H1 (cell line): ENCODE measurements around the gene FGF2. TPM values are rescaled to one million over a fixed set of nuclear protein-coding genes. Genes with fewer than 3 reads are reported as not detected.

ENCODE experiments used
- CTCF ChIA-PET: fragments of 300-600 bp; sonication (Branson Sonifier 250); formaldehyde crosslinking; loops from one replicate; lab custom pipeline; 2021; ENCODE audit not compliant: partially characterized antibody; lab: Charles Lee
- POLR2A ChIA-PET: fragments of 300-600 bp; sonication (Branson Sonifier 250); formaldehyde crosslinking; loops from one replicate; lab custom pipeline; 2021; ENCODE audit warnings: inconsistent platforms; ENCODE audit not compliant: partially characterized antibody; lab: Charles Lee
- DNase-seq, 2 experiments: peaks; one replicate each; pipeline versions ENCODE4 v3.0.0 to v3.0.0-alpha.2; 2010 to 2022; ENCODE audit warnings: low spot score in 2 of 2, low read depth in 1 of 2, mixed read lengths in 1 of 2
- FAIRE-seq: peaks from 2 replicates; lab custom pipeline; 2011; peaks lifted over from hg19 to GRCh38; lab: Jason Lieb, UNC
- H2AFZ ChIP-seq: 2 replicates; pipeline ENCODE4 v1.8.1; 2012; ENCODE audit warnings: low read length, inconsistent platforms
- H2AK5ac ChIP-seq: 2 replicates; pipeline ENCODE4 v1.6.1; 2013; ENCODE audit warnings: low read depth, low read length
- H2BK120ac ChIP-seq: replicated peaks from 2 replicates; pipeline ENCODE3; 2013; ENCODE audit warnings: low read depth, low read length, inconsistent platforms
- H2BK12ac ChIP-seq: 2 replicates; pipeline ENCODE4 v1.6.1; 2013; ENCODE audit warnings: low read depth, low read length
- H2BK15ac ChIP-seq: 2 replicates; pipeline ENCODE4 v1.6.1; 2013; ENCODE audit warnings: low read length
- H2BK20ac ChIP-seq: 2 replicates; pipeline ENCODE4 v1.6.1; 2013; ENCODE audit warnings: low read length
- H2BK5ac ChIP-seq: 2 replicates; pipeline ENCODE4 v1.6.1; 2013; ENCODE audit warnings: low read depth, low read length
- H3K14ac ChIP-seq: 2 replicates; pipeline ENCODE4 v1.6.1; 2013; ENCODE audit warnings: inconsistent platforms; ENCODE audit not compliant: insufficient read length
- H3K18ac ChIP-seq: 2 replicates; pipeline ENCODE4 v1.6.1; 2013; ENCODE audit warnings: low read length; ENCODE audit errors: extremely low read depth
- H3K23ac ChIP-seq: 2 replicates; pipeline ENCODE4 v1.6.1; 2013; ENCODE audit warnings: inconsistent platforms; ENCODE audit not compliant: insufficient read length
- H3K23me2 ChIP-seq: 2 replicates; pipeline ENCODE4 v1.6.1; 2013; ENCODE audit warnings: low read depth, low read length
- H3K27ac ChIP-seq: 2 replicates; pipeline ENCODE4 v1.6.1; 2011; ENCODE audit warnings: low read depth, low read length, inconsistent platforms
- H3K27me3 ChIP-seq, 4 experiments: replicated peaks in 1 of 4; 1 replicate in 1 of 4; 2 replicates in 3 of 4; pipeline versions ENCODE4 v1.6.1 to v1.8.1; 2011 to 2013; ENCODE audit warnings: low read length in 3 of 4, mild to moderate bottlenecking in 3 of 4, inconsistent platforms in 2 of 4, mixed read lengths in 2 of 4, moderate library complexity in 1 of 4; ENCODE audit not compliant: control insufficient read depth in 3 of 4, insufficient read depth in 3 of 4; ENCODE audit errors: extremely low read depth in 1 of 4
- H3K36me3 ChIP-seq, 4 experiments: 2 replicates each; pipeline versions ENCODE4 v1.6.1 to v1.8.1; 2011 to 2013; ENCODE audit warnings: mild to moderate bottlenecking in 4 of 4, low read length in 3 of 4, moderate library complexity in 2 of 4, control low read depth in 1 of 4, inconsistent platforms in 1 of 4; ENCODE audit not compliant: insufficient read depth in 4 of 4, control insufficient read depth in 2 of 4
- H3K4ac ChIP-seq: replicated peaks from 2 replicates; pipeline ENCODE3; 2013; ENCODE audit warnings: low read length, low read depth, mixed read lengths, inconsistent platforms; ENCODE audit not compliant: insufficient read length
- H3K4me1 ChIP-seq, 4 experiments: replicated peaks in 1 of 4; 1 replicate in 1 of 4; 2 replicates in 3 of 4; pipeline versions ENCODE4 v1.6.1 to v1.8.1; 2011 to 2013; ENCODE audit warnings: low read length in 3 of 4, inconsistent platforms in 2 of 4, mixed read lengths in 1 of 4; ENCODE audit not compliant: insufficient read depth in 4 of 4, control insufficient read depth in 3 of 4
- H3K4me2 ChIP-seq, 2 experiments: 2 replicates each; pipeline versions ENCODE4 v1.6.1 to v1.8.1; 2011 to 2013; ENCODE audit warnings: low read depth in 2 of 2, low read length in 2 of 2, control low read depth in 1 of 2, inconsistent platforms in 1 of 2, mild to moderate bottlenecking in 1 of 2; ENCODE audit not compliant: insufficient read depth in 1 of 2
- H3K4me3 ChIP-seq, 4 experiments: fragments of 200-600, 300-600 bp in 1 of 4; sonication (generic), shearing (Covaris generic), sonication (Bioruptor Twin) in 1 of 4; 2 replicates each; pipeline versions ENCODE4 v1.5.1 to v1.8.1; 2011 to 2016; ENCODE audit warnings: low read length in 4 of 4, low read depth in 3 of 4, control low read depth in 2 of 4, inconsistent platforms in 2 of 4, mild to moderate bottlenecking in 2 of 4, mixed read lengths in 1 of 4, moderate library complexity in 1 of 4; ENCODE audit not compliant: insufficient read depth in 2 of 4; ENCODE audit errors: extremely low read depth in 1 of 4
- H3K56ac ChIP-seq: replicated peaks from 2 replicates; pipeline ENCODE3; 2013; ENCODE audit warnings: low read depth, mild to moderate bottlenecking, mixed read lengths, low read length, inconsistent platforms; ENCODE audit not compliant: insufficient read length
- H3K79me1 ChIP-seq: 2 replicates; pipeline ENCODE4 v1.6.1; 2013; ENCODE audit warnings: low read depth, low read length, control low read depth
- H3K79me2 ChIP-seq, 2 experiments: 2 replicates each; pipeline versions ENCODE4 v1.6.1 to v1.8.1; 2012 to 2013; ENCODE audit warnings: low read length in 2 of 2, mild to moderate bottlenecking in 2 of 2, inconsistent platforms in 1 of 2; ENCODE audit not compliant: insufficient read depth in 2 of 2, control insufficient read depth in 1 of 2
- H3K9ac ChIP-seq, 4 experiments: replicated peaks in 1 of 4; 1 replicate in 1 of 4; 2 replicates in 3 of 4; pipeline versions ENCODE4 v1.6.1 to v1.8.1; 2011 to 2013; ENCODE audit warnings: low read depth in 3 of 4, low read length in 3 of 4, control low read depth in 2 of 4, mild to moderate bottlenecking in 2 of 4, moderate library complexity in 2 of 4, inconsistent platforms in 1 of 4; ENCODE audit errors: extremely low read depth in 1 of 4
- H3K9me3 ChIP-seq, 2 experiments: 2 replicates each; pipeline versions ENCODE4 v1.6.1 to v1.8.1; 2012 to 2013; ENCODE audit warnings: mild to moderate bottlenecking in 2 of 2, moderate library complexity in 2 of 2, control low read depth in 1 of 2, inconsistent platforms in 1 of 2, low read depth in 1 of 2, low read length in 1 of 2, mixed read lengths in 1 of 2; ENCODE audit not compliant: insufficient read depth in 2 of 2
- H4K20me1 ChIP-seq, 2 experiments: replicated peaks in 1 of 2; 2 replicates each; pipeline versions ENCODE3 to v1.8.1; 2011 to 2013; ENCODE audit warnings: inconsistent platforms in 2 of 2, low read length in 2 of 2, mild to moderate bottlenecking in 1 of 2; ENCODE audit not compliant: insufficient read depth in 2 of 2, control insufficient read depth in 1 of 2
- H4K5ac ChIP-seq: 2 replicates; pipeline ENCODE4 v1.6.1; 2013; ENCODE audit warnings: low read length, low read depth, mixed read lengths, inconsistent platforms; ENCODE audit not compliant: insufficient read length
- H4K8ac ChIP-seq: 2 replicates; pipeline ENCODE4 v1.8.0; 2013; ENCODE audit warnings: mild to moderate bottlenecking, moderate library complexity, low read length, inconsistent platforms; ENCODE audit not compliant: insufficient read depth; ENCODE audit errors: extremely low read depth
- H4K91ac ChIP-seq: replicated peaks from 2 replicates; pipeline ENCODE3; 2013; ENCODE audit warnings: low read length, mixed read lengths, inconsistent platforms; ENCODE audit not compliant: insufficient read length
- CBX5 ChIP-seq: fragments of 300-800, 300-1000 bp; sonication (generic); IDR thresholded peaks from 2 replicates; pipeline ENCODE4 v1.7.1; 2016; ENCODE audit warnings: antibody characterized with exemption, low read length, low read depth
- CHD2 ChIP-seq: IDR thresholded peaks from 2 replicates; pipeline ENCODE4 v1.6.1; 2012; ENCODE audit warnings: low read length, improper control_type of control experiment
- EP300 ChIP-seq, 2 experiments: IDR thresholded peaks; 1 replicate in 1 of 2; 2 replicates in 1 of 2; pipeline ENCODE4 v1.6.1; 2011 to 2012; ENCODE audit warnings: low read depth in 2 of 2, low read length in 2 of 2, mild to moderate bottlenecking in 2 of 2, borderline replicate concordance in 1 of 2, inconsistent platforms in 1 of 2, moderate library complexity in 1 of 2
- GABPA ChIP-seq: IDR thresholded peaks from 2 replicates; pipeline ENCODE4 v1.6.1; 2011; ENCODE audit warnings: mild to moderate bottlenecking, low read length, moderate library complexity, borderline replicate concordance; ENCODE audit not compliant: insufficient read depth
- JUND ChIP-seq: IDR thresholded peaks from 2 replicates; pipeline ENCODE4 v1.6.1; 2011; ENCODE audit warnings: mild to moderate bottlenecking, improper control_type of control experiment, low read length
- RXRA ChIP-seq: IDR thresholded peaks from 2 replicates; pipeline ENCODE4 v1.6.1; 2011; ENCODE audit warnings: low read depth, mild to moderate bottlenecking, low read length, moderate library complexity; ENCODE audit not compliant: insufficient read depth
- SAP30 ChIP-seq: fragments of 300-600 bp; sonication (generic); IDR thresholded peaks from 2 replicates; pipeline ENCODE4 v1.7.1; 2012; ENCODE audit warnings: low read length, moderate library complexity, mild to moderate bottlenecking, inconsistent platforms; ENCODE audit not compliant: insufficient read depth, insufficient replicate concordance
- SIN3A ChIP-seq, 2 experiments: IDR thresholded peaks in 1 of 2; conservative IDR thresholded peaks in 1 of 2; 2 replicates each; pipeline ENCODE4 v1.6.1; 2011 to 2012; ENCODE audit warnings: low read length in 2 of 2, improper control_type of control experiment in 1 of 2, low read depth in 1 of 2, mild to moderate bottlenecking in 1 of 2
- SIRT6 ChIP-seq: IDR thresholded peaks from one replicate; pipeline ENCODE4 v1.7.1; 2012; ENCODE audit warnings: low read length, inconsistent platforms
- SRF ChIP-seq: IDR thresholded peaks from 2 replicates; pipeline ENCODE4 v1.6.1; 2011; ENCODE audit warnings: mild to moderate bottlenecking, low read depth, low read length, moderate library complexity
- TBP ChIP-seq: IDR thresholded peaks from 2 replicates; pipeline ENCODE4 v1.6.1; 2011; ENCODE audit warnings: low read depth, low read length, improper control_type of control experiment
- WGBS, 2 experiments: shearing (Covaris generic) in 1 of 2; methylation state at CpG; one replicate each; pipeline versions ENCODE4 v1.1.6 to v1.1.7; 2013 to 2015; ENCODE audit warnings: low lambda C conversion rate in 2 of 2, mixed read lengths in 2 of 2, inconsistent platforms in 1 of 2, low coverage in 1 of 2, missing lambda C conversion rate in 1 of 2; ENCODE audit not compliant: insufficient replicate concordance in 2 of 2, insufficient coverage in 1 of 2, insufficient read length in 1 of 2; ENCODE audit errors: extremely low coverage in 1 of 2, missing lambda C conversion rate in 1 of 2; 5-methylcytosine and 5-hydroxymethylcytosine counted together
- polyA plus RNA-seq, 7 experiments: library from polyadenylated mRNA; depleted of rRNA in 3 of 7; stranded (reverse) in 5 of 7; unstranded in 2 of 7; fragments of >200 nt in 5 of 7; fragments of 200-250 nt in 2 of 7; gene quantifications; 1 replicate in 5 of 7; 2 replicates in 1 of 7; 4 replicates in 1 of 7; pipeline versions ENCODE4 v1.2.1 to v1.2.3, GENCODE V29; 2011 to 2013; ENCODE audit warnings: missing spikeins in 2 of 7, mixed read lengths in 2 of 7
- total RNA-seq: library from RNA; stranded (reverse); fragmentation: NEBNext Ultra II Directional; extraction: Animal tissue kit (Norgen Biotek cat#: 25700); gene quantifications from 2 replicates; pipeline ENCODE4 v1.2.1, GENCODE V29; 2021
- TF ChIP-seq, protein P1 (sequence below): IDR thresholded peaks from 2 replicates; pipeline ENCODE4 v1.6.1; 2012; ENCODE audit warnings: low read length, inconsistent platforms

Gene FGF2
- total and polyA plus RNA-seq, 2 of the 8 experiments (the other 6 are each of a cell fraction or from before 2014, with no cell fraction given) = 23.4 to 145 TPM

DNA sequence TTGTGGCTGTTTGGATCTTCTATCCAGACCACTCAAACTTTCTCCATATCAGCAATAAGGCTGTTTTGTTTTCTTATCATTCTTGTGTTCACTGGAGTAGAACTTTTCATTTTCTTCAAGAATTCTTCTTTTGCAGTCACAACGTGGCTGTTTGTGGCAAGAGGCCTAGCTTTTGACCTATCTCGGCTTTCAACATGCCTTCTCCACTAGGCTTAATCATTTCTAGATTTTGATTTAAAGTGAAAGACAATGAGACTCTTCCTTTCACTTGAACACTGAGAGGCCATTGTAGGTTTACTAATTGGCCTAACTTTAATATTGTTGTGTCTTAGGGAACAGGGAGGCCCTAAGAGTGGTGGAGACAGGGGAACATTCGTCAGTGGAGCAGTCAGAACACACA lies 19.1 kb downstream of the FGF2 start:
- no peak overlapping the region for H3K18ac ChIP-seq
- H3K56ac ChIP-seq = no peak overlapping the region
- no peak overlapping the region for H4K5ac ChIP-seq
- H2BK5ac ChIP-seq = no peak overlapping the region
- peaks cover 54 to 99% of the 10 kb centered on the region in 2 experiments for H3K79me2 ChIP-seq
- no peaks in the 10 kb centered on the region for H3K23me2 ChIP-seq
- H3K4me2 ChIP-seq = peak overlapping the region in 1 of 2 experiments; percentile 33; a peak in 1 of 4 replicates
- H2AFZ ChIP-seq = no peak overlapping the region
- no peak overlapping the region for H2BK120ac ChIP-seq
- H2BK15ac ChIP-seq = no peak overlapping the region
- no peak overlapping the region for H3K27ac ChIP-seq
- H3K9ac ChIP-seq = no peak overlapping the region
- ChIA-PET POLR2A (interaction anchor here (1.0 to 19.7 kb wide), 4 partner anchors 8 to 58 kb away, joined by 3 to 278 read pairs (median 34); partner anchors contain the start of gene FGF2), CTCF (interaction anchor here (1.3 to 2.1 kb wide), 3 partner anchors 15 to 88 kb away, joined by 3 to 9 read pairs (median 3); no protein-coding TSS in a partner anchor)
- DNase-seq (no peak), FAIRE-seq (no peak)
- H4K20me1 ChIP-seq = peaks cover 25 to 31% of the 10 kb centered on the region in 2 experiments
- no peak overlapping the region for H2AK5ac ChIP-seq
- H3K36me3 ChIP-seq = peaks cover 0 to 64% (median 14%) of the 10 kb centered on the region in 4 experiments; a peak in 5 of 8 replicates
- H3K4ac ChIP-seq = no peak overlapping the region
- H2BK12ac ChIP-seq = no peak overlapping the region
- 86% methylated on average over 3 of the region's 3 CpGs; no CpG with 5 or more reads in 1 of the 2 experiments for WGBS, 2 experiments
- H3K4me1 ChIP-seq = peaks cover 3 to 33% (median 15%) of the 10 kb centered on the region in 4 experiments; a peak in 6 of 7 replicates
- H3K27me3 ChIP-seq = no peaks in the 10 kb centered on the region
- H2BK20ac ChIP-seq = no peak overlapping the region
- no peak overlapping the region for H4K91ac ChIP-seq
- H3K9me3 ChIP-seq = no peaks in the 10 kb centered on the region
- no peak overlapping the region for H4K8ac ChIP-seq
- H3K79me1 ChIP-seq = peaks cover 13% of the 10 kb centered on the region
- H3K14ac ChIP-seq = no peak overlapping the region
- H3K4me3 ChIP-seq = no peak overlapping the region
- no peak overlapping the region for H3K23ac ChIP-seq
- no peak for TF ChIP-seq SAP30
- no peak for TF ChIP-seq SRF
- no peak for TF ChIP-seq TBP
- TF ChIP-seq SIN3A (conservative IDR thresholded peaks at IDR 0.05 in 1 of 2, IDR thresholded peaks at IDR 0.05 in 1 of 2; ENCODE audit: low read depth in 1 of 2, low read length in 2 of 2) = no peak
- no peak for TF ChIP-seq JUND
- TF ChIP-seq, protein P1, sequence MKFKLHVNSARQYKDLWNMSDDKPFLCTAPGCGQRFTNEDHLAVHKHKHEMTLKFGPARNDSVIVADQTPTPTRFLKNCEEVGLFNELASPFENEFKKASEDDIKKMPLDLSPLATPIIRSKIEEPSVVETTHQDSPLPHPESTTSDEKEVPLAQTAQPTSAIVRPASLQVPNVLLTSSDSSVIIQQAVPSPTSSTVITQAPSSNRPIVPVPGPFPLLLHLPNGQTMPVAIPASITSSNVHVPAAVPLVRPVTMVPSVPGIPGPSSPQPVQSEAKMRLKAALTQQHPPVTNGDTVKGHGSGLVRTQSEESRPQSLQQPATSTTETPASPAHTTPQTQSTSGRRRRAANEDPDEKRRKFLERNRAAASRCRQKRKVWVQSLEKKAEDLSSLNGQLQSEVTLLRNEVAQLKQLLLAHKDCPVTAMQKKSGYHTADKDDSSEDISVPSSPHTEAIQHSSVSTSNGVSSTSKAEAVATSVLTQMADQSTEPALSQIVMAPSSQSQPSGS = no peak
- no peak for TF ChIP-seq RXRA
- no peak for TF ChIP-seq SIRT6
- TF ChIP-seq CBX5 = no peak
- no peak for TF ChIP-seq CHD2
- TF ChIP-seq GABPA = no peak
- TF ChIP-seq EP300 (IDR thresholded peaks at IDR 0.05; ENCODE audit: borderline replicate concordance in 1 of 2, low read depth in 2 of 2, low read length in 2 of 2) = no peak
